WTC11 (cell line): ENCODE results near the gene ASIC3. TPM values are rescaled to one million over a fixed set of nuclear protein-coding genes. Genes with fewer than 3 reads are reported as not detected.

Experiments
- ATAC-seq: fragments of 200-7000 bp; cut with Tn5 transposase; 2 replicates; pipeline ENCODE4 v1.10.0; 2021; ENCODE audit warnings: mild to moderate bottlenecking, moderate library complexity
- CTCF ChIA-PET: fragments of 300-600 bp; sonication (Branson Sonifier 250); formaldehyde crosslinking; loops from one replicate; lab custom pipeline; 2021; ENCODE audit warnings: antibody characterized with exemption; lab: Charles Lee
- POLR2A ChIA-PET: fragments of 350-600 bp; sonication (Branson Sonifier 250); formaldehyde crosslinking; loops from one replicate; lab custom pipeline; 2021; ENCODE audit warnings: antibody characterized with exemption; lab: Charles Lee
- DNase-seq: peaks from one replicate; pipeline ENCODE4 v3.0.0; 2021; ENCODE audit warnings: low spot score
- H3K27ac Mint-ChIP-seq: 2 replicates; pipeline ENCODE4 v1.8.0; 2021; ENCODE audit warnings: mixed read lengths
- H3K27me3 Mint-ChIP-seq: 2 replicates; pipeline ENCODE4 v1.8.0; 2021; ENCODE audit warnings: low read depth, mild to moderate bottlenecking, moderate library complexity, mixed read lengths
- H3K36me3 Mint-ChIP-seq: 2 replicates; pipeline ENCODE4 v1.8.0; 2021; ENCODE audit warnings: mixed read lengths
- H3K4me1 Mint-ChIP-seq: 2 replicates; pipeline ENCODE4 v1.8.0; 2022; ENCODE audit warnings: mixed read lengths
- H3K4me3 Mint-ChIP-seq: 2 replicates; pipeline ENCODE4 v1.8.0; 2021; ENCODE audit warnings: mild to moderate bottlenecking, moderate library complexity, mixed read lengths
- H3K9me3 Mint-ChIP-seq: 2 replicates; pipeline ENCODE4 v1.8.0; 2021; ENCODE audit warnings: mixed read lengths
- ARID4B ChIP-seq: sonication (generic); formaldehyde crosslinking; IDR thresholded peaks from 2 replicates; pipeline ENCODE4 v1.8.0; 2023; ENCODE audit warnings: missing genetic modification reagents, mild to moderate bottlenecking, borderline replicate concordance
- E2F4 ChIP-seq: sonication (generic); formaldehyde crosslinking; IDR thresholded peaks from 2 replicates; pipeline ENCODE4 v1.8.1; 2022; ENCODE audit warnings: low read depth, mild to moderate bottlenecking, moderate library complexity, missing genetic modification reagents, borderline replicate concordance
- FOXK1 ChIP-seq: sonication (generic); formaldehyde crosslinking; IDR thresholded peaks from 2 replicates; pipeline ENCODE4 v1.8.0; 2022; ENCODE audit warnings: mild to moderate bottlenecking, moderate library complexity, missing genetic modification reagents
- MYBL2 ChIP-seq: sonication (generic); formaldehyde crosslinking; IDR thresholded peaks from 2 replicates; pipeline ENCODE4 v1.8.1; 2023; ENCODE audit warnings: mild to moderate bottlenecking, moderate library complexity, missing genetic modification reagents
- NR3C1 ChIP-seq: sonication (generic); formaldehyde crosslinking; conservative IDR thresholded peaks from 2 replicates; pipeline ENCODE4 v1.8.1; 2023; ENCODE audit warnings: low read depth, mild to moderate bottlenecking, missing genetic modification reagents
- OVOL2 ChIP-seq: fragments of 250-450 bp; sonication (Bioruptor Pico); IDR thresholded peaks from 2 replicates; pipeline ENCODE4 v1.9.0; 2021; ENCODE audit warnings: mild to moderate bottlenecking, borderline replicate concordance
- TCF7 ChIP-seq: sonication (generic); formaldehyde crosslinking; IDR thresholded peaks from 2 replicates; pipeline ENCODE4 v1.8.0; 2022; ENCODE audit warnings: mild to moderate bottlenecking, low read depth, missing genetic modification reagents, moderate library complexity
- ZNF121 ChIP-seq: sonication (generic); formaldehyde crosslinking; IDR thresholded peaks from 2 replicates; pipeline ENCODE4 v1.8.0; 2023; ENCODE audit warnings: missing genetic modification reagents
- ZNF263 ChIP-seq: sonication (generic); formaldehyde crosslinking; IDR thresholded peaks from 2 replicates; pipeline ENCODE4 v1.8.1; 2022; ENCODE audit warnings: low read depth, mild to moderate bottlenecking, moderate library complexity, missing genetic modification reagents
- ZSCAN18 ChIP-seq: fragments of 250-450 bp; sonication (Bioruptor Pico); IDR thresholded peaks from 2 replicates; pipeline ENCODE4 v2.1.2; 2022; ENCODE audit warnings: mild to moderate bottlenecking, moderate library complexity
- total RNA-seq: library from RNA; stranded (reverse); gene quantifications from 3 replicates; pipeline ENCODE4 v1.2.3, GENCODE V29; 2021
- TF ChIP-seq, protein P1 (sequence below): sonication (generic); formaldehyde crosslinking; IDR thresholded peaks from 2 replicates; pipeline ENCODE4 v1.8.1; 2023; ENCODE audit warnings: mild to moderate bottlenecking, missing genetic modification reagents, moderate library complexity
- TF ChIP-seq, protein P2 (sequence below): sonication (generic); formaldehyde crosslinking; IDR thresholded peaks from 2 replicates; pipeline ENCODE4 v1.8.1; 2022; ENCODE audit warnings: mild to moderate bottlenecking, missing genetic modification reagents, moderate library complexity, borderline replicate concordance
- TF ChIP-seq, protein P3 (sequence below): sonication (generic); formaldehyde crosslinking; IDR thresholded peaks from 2 replicates; pipeline ENCODE4 v1.8.0; 2022; ENCODE audit warnings: mild to moderate bottlenecking, missing genetic modification reagents
- TF ChIP-seq, protein P4 (sequence below): sonication (generic); formaldehyde crosslinking; IDR thresholded peaks from 2 replicates; pipeline ENCODE4 v1.8.1; 2023; ENCODE audit warnings: mild to moderate bottlenecking, missing genetic modification reagents
- TF ChIP-seq, protein P5 (sequence below): sonication (generic); formaldehyde crosslinking; IDR thresholded peaks from 2 replicates; pipeline ENCODE4 v1.8.0; 2023; ENCODE audit warnings: missing genetic modification reagents
- TF ChIP-seq, protein P6 (sequence below): fragments of 250-450 bp; sonication (Bioruptor Pico); IDR thresholded peaks from 2 replicates; pipeline ENCODE4 v1.8.0; 2021; ENCODE audit warnings: mild to moderate bottlenecking
- TF ChIP-seq, protein P7 (sequence below): sonication (generic); formaldehyde crosslinking; IDR thresholded peaks from 2 replicates; pipeline ENCODE4 v1.8.0; 2022; ENCODE audit warnings: mild to moderate bottlenecking, missing genetic modification reagents

Gene ASIC3
- total RNA-seq, 1 experiment from 2014 or later: 5.5 TPM

GRCh38 chr7:151085691-151086620 is 37.6 kb downstream of the ASIC3 start, which contains the start of gene AGAP3 (continued):
- TF ChIP-seq, protein P1, sequence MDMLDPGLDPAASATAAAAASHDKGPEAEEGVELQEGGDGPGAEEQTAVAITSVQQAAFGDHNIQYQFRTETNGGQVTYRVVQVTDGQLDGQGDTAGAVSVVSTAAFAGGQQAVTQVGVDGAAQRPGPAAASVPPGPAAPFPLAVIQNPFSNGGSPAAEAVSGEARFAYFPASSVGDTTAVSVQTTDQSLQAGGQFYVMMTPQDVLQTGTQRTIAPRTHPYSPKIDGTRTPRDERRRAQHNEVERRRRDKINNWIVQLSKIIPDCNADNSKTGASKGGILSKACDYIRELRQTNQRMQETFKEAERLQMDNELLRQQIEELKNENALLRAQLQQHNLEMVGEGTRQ (CRISPR knock-in tag): peak; percentile 63
- TF ChIP-seq NR3C1 (CRISPR knock-in tag): no peak
- no peak for TF ChIP-seq ZNF263
- peak; percentile 45; the same call in 1 of the 2 replicates for TF ChIP-seq FOXK1
- no peak for TF ChIP-seq ZSCAN18 (CRISPR knock-in tag)
- peak; percentile 19; the same call in 1 of the 2 replicates for TF ChIP-seq ARID4B (CRISPR knock-in tag)
- TF ChIP-seq, protein P2, sequence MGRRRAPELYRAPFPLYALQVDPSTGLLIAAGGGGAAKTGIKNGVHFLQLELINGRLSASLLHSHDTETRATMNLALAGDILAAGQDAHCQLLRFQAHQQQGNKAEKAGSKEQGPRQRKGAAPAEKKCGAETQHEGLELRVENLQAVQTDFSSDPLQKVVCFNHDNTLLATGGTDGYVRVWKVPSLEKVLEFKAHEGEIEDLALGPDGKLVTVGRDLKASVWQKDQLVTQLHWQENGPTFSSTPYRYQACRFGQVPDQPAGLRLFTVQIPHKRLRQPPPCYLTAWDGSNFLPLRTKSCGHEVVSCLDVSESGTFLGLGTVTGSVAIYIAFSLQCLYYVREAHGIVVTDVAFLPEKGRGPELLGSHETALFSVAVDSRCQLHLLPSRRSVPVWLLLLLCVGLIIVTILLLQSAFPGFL (CRISPR knock-in tag): no peak
- TF ChIP-seq ZNF121 (CRISPR knock-in tag): no peak
- no peak for TF ChIP-seq OVOL2
- TF ChIP-seq, protein P3, sequence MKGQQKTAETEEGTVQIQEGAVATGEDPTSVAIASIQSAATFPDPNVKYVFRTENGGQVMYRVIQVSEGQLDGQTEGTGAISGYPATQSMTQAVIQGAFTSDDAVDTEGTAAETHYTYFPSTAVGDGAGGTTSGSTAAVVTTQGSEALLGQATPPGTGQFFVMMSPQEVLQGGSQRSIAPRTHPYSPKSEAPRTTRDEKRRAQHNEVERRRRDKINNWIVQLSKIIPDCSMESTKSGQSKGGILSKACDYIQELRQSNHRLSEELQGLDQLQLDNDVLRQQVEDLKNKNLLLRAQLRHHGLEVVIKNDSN: peak; percentile 57; the same call in 1 of the 2 replicates
- TF ChIP-seq MYBL2: peak; percentile 49; the same call in 1 of the 2 replicates
- TF ChIP-seq E2F4 (CRISPR knock-in tag): 0 out of 2 replicates have a peak, but pooled peaks have one; percentile 26
- TF ChIP-seq, all 79 proteins: peak for 12

GRCh38 chr7:151086802-151087244 is 38.5 kb downstream of the ASIC3 start:
- Mint-ChIP-seq H3K9me3 (no peaks in the 10 kb centered on the region), H3K27ac (no peak overlapping the region), H3K4me3 (peak overlapping the region; percentile 67), H3K4me1 (peaks cover 45% of the 10 kb centered on the region), H3K36me3 (peaks cover 4% of the 10 kb centered on the region), H3K27me3 (peaks cover 18% of the 10 kb centered on the region)
- ATAC-seq (no peak), DNase-seq (peak; percentile 50)
- ChIA-PET CTCF (interaction anchor here (1.9 to 10.4 kb wide), 3 partner anchors 18 to 37 kb away, joined by 7 to 118 read pairs (median 7); no protein-coding TSS in a partner anchor), POLR2A (interaction anchor here (2.0 kb wide), 1 partner anchor 24 kb away, joined by 9 read pairs; no protein-coding TSS in a partner anchor)
- TF ChIP-seq TCF7 (CRISPR knock-in tag): no peak
- TF ChIP-seq, protein P4, sequence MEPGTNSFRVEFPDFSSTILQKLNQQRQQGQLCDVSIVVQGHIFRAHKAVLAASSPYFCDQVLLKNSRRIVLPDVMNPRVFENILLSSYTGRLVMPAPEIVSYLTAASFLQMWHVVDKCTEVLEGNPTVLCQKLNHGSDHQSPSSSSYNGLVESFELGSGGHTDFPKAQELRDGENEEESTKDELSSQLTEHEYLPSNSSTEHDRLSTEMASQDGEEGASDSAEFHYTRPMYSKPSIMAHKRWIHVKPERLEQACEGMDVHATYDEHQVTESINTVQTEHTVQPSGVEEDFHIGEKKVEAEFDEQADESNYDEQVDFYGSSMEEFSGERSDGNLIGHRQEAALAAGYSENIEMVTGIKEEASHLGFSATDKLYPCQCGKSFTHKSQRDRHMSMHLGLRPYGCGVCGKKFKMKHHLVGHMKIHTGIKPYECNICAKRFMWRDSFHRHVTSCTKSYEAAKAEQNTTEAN: no peak
- TF ChIP-seq, protein P5, sequence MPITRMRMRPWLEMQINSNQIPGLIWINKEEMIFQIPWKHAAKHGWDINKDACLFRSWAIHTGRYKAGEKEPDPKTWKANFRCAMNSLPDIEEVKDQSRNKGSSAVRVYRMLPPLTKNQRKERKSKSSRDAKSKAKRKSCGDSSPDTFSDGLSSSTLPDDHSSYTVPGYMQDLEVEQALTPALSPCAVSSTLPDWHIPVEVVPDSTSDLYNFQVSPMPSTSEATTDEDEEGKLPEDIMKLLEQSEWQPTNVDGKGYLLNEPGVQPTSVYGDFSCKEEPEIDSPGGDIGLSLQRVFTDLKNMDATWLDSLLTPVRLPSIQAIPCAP (CRISPR knock-in tag): 0 out of 2 replicates have a peak, but pooled peaks have one; percentile 30
- TF ChIP-seq, protein P6, sequence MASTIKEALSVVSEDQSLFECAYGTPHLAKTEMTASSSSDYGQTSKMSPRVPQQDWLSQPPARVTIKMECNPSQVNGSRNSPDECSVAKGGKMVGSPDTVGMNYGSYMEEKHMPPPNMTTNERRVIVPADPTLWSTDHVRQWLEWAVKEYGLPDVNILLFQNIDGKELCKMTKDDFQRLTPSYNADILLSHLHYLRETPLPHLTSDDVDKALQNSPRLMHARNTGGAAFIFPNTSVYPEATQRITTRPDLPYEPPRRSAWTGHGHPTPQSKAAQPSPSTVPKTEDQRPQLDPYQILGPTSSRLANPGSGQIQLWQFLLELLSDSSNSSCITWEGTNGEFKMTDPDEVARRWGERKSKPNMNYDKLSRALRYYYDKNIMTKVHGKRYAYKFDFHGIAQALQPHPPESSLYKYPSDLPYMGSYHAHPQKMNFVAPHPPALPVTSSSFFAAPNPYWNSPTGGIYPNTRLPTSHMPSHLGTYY: no peak
- TF ChIP-seq, protein P7, sequence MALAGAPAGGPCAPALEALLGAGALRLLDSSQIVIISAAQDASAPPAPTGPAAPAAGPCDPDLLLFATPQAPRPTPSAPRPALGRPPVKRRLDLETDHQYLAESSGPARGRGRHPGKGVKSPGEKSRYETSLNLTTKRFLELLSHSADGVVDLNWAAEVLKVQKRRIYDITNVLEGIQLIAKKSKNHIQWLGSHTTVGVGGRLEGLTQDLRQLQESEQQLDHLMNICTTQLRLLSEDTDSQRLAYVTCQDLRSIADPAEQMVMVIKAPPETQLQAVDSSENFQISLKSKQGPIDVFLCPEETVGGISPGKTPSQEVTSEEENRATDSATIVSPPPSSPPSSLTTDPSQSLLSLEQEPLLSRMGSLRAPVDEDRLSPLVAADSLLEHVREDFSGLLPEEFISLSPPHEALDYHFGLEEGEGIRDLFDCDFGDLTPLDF (CRISPR knock-in tag): no peak
- no peak for TF ChIP-seq NR3C1 (CRISPR knock-in tag)
